Neutrophil (primary cell): ENCODE data around the gene RIOK1.

ENCODE experiments used
- H3K27ac ChIP-seq: fragments of 200-600 bp; sonication (generic); 2 replicates; pipeline ENCODE4 v1.5.1; 2016; ENCODE audit warnings: mild to moderate bottlenecking, moderate library complexity
- H3K27me3 ChIP-seq: fragments of 200-600 bp; sonication (generic); 2 replicates; pipeline ENCODE4 v1.6.0; 2016; ENCODE audit warnings: mild to moderate bottlenecking
- H3K36me3 ChIP-seq: fragments of 200-600 bp; sonication (generic); 2 replicates; pipeline ENCODE4 v1.5.1; 2017
- H3K4me1 ChIP-seq, 2 experiments: fragments of 200-600 bp in 1 of 2; sonication (generic) in 1 of 2; 1 replicate in 1 of 2; 2 replicates in 1 of 2; pipeline versions ENCODE4 v1.5.1 to v1.6.1; 2013 to 2016; ENCODE audit warnings: low read depth in 1 of 2, low read length in 1 of 2, mild to moderate bottlenecking in 1 of 2, moderate library complexity in 1 of 2; ENCODE audit not compliant: control insufficient read depth in 1 of 2, insufficient read depth in 1 of 2
- H3K4me3 ChIP-seq, 2 experiments: fragments of 200-600 bp in 1 of 2; sonication (generic) in 1 of 2; 1 replicate in 1 of 2; 2 replicates in 1 of 2; pipeline ENCODE4 v1.5.1; 2013 to 2016; ENCODE audit warnings: low read depth in 1 of 2, low read length in 1 of 2, mild to moderate bottlenecking in 1 of 2, moderate library complexity in 1 of 2
- H3K9me3 ChIP-seq: fragments of 200-600 bp; sonication (generic); 2 replicates; pipeline ENCODE4 v1.5.1; 2016
- CTCF ChIP-seq: fragments of 200-600 bp; sonication (generic); IDR thresholded peaks from 2 replicates; pipeline ENCODE4 v1.5.1; 2016; ENCODE audit warnings: antibody characterized with exemption

Gene RIOK1

GRCh38 chr6:7445101-7445500 lies 55.5 kb downstream of the RIOK1 start:
- no peak for TF ChIP-seq CTCF
- peaks cover 9% of the 10 kb centered on the region for H3K27me3 ChIP-seq
- H3K4me1 ChIP-seq, result peaks cover under 1 to 2% of the 10 kb centered on the region in 2 experiments
- H3K9me3 ChIP-seq, result no peaks in the 10 kb centered on the region
- H3K4me3 ChIP-seq, result no peak overlapping the region
- no peak overlapping the region for H3K27ac ChIP-seq
- H3K36me3 ChIP-seq, result no peaks in the 10 kb centered on the region

- no peaks in the 10 kb centered on the region for H3K4me1 ChIP-seq
- no peak overlapping the region for H3K27ac ChIP-seq
- H3K36me3 ChIP-seq, result no peaks in the 10 kb centered on the region
- no peaks in the 10 kb centered on the region for H3K9me3 ChIP-seq
- peaks cover 12% of the 10 kb centered on the region for H3K27me3 ChIP-seq
- H3K4me3 ChIP-seq, result no peak overlapping the region
- TF ChIP-seq CTCF, result no peak
Measured at GRCh38 chr6:7445885-7446461, 56.4 kb downstream of the RIOK1 start.

- no peaks in the 10 kb centered on the region for H3K4me1 ChIP-seq
- H3K27me3 ChIP-seq, result peaks cover 17% of the 10 kb centered on the region
- H3K27ac ChIP-seq, result no peak overlapping the region
- H3K9me3 ChIP-seq, result no peaks in the 10 kb centered on the region
- no peaks in the 10 kb centered on the region for H3K36me3 ChIP-seq
- TF ChIP-seq CTCF, result no peak
- no peak overlapping the region for H3K4me3 ChIP-seq
Measured at GRCh38 chr6:7446619-7447325, 57.2 kb downstream of the RIOK1 start.

GRCh38 chr6:7448232-7448631 lies 58.6 kb downstream of the RIOK1 start:
- Histone ChIP-seq H3K4me3 (no peak overlapping the region), H3K4me1 (no peaks in the 10 kb centered on the region), H3K9me3 (no peaks in the 10 kb centered on the region), H3K36me3 (no peaks in the 10 kb centered on the region), H3K27ac (no peak overlapping the region), H3K27me3 (peaks cover 17% of the 10 kb centered on the region)
- TF ChIP-seq CTCF, result no peak

GRCh38 chr6:7449018-7449417 lies 59.4 kb downstream of the RIOK1 start:
- Histone ChIP-seq H3K36me3 (no peaks in the 10 kb centered on the region), H3K27me3 (peaks cover 17% of the 10 kb centered on the region), H3K4me3 (no peak overlapping the region), H3K9me3 (no peaks in the 10 kb centered on the region), H3K27ac (no peak overlapping the region), H3K4me1 (no peaks in the 10 kb centered on the region)
- TF ChIP-seq CTCF, result no peak
